HepG2 (cell line): ENCODE measurements around the gene CES5A. TPM values are rescaled to one million over a fixed set of nuclear protein-coding genes. Genes with fewer than 3 reads are reported as not detected.
A peak's percentile ranks its signal among the peaks of the same experiment; 100 is the strongest.

Experiments used
- ARID2 ChIP-seq: sonication (generic); formaldehyde crosslinking; IDR thresholded peaks from 2 replicates; pipeline ENCODE4 v1.8.1; 2022; ENCODE audit warnings: mild to moderate bottlenecking, missing genetic modification reagents, borderline replicate concordance
- ARNT ChIP-seq: fragments of 450-650 bp; IDR thresholded peaks from 2 replicates; pipeline ENCODE4 v1.6.1; 2017
- ATF7-NPFF ChIP-seq: sonication (generic); formaldehyde crosslinking; IDR thresholded peaks from 2 replicates; pipeline ENCODE4 v1.8.1; 2023; ENCODE audit warnings: mild to moderate bottlenecking, low read depth, missing genetic modification reagents, moderate library complexity
- CENPX ChIP-seq: sonication (generic); formaldehyde crosslinking; IDR thresholded peaks from 2 replicates; pipeline ENCODE4 v1.9.0; 2021; ENCODE audit warnings: mild to moderate bottlenecking, missing genetic modification reagents, moderate library complexity
- EP300 ChIP-seq, 3 experiments: sonication (generic) in 1 of 3; formaldehyde crosslinking in 1 of 3; IDR thresholded peaks; 2 replicates each; pipeline versions ENCODE4 v1.5.1 to v1.6.1; 2011 to 2020; ENCODE audit warnings: low read depth in 2 of 3, low read length in 2 of 3, borderline replicate concordance in 1 of 3, improper control_type of control experiment in 1 of 3, mild to moderate bottlenecking in 1 of 3, missing genetic modification reagents in 1 of 3, moderate library complexity in 1 of 3
- EZH2 ChIP-seq: conservative IDR thresholded peaks from 2 replicates; pipeline ENCODE4 v1.6.1; 2012; ENCODE audit warnings: mild to moderate bottlenecking, low read depth, low read length, moderate library complexity
- FOXA3 ChIP-seq: IDR thresholded peaks from 2 replicates; pipeline ENCODE4 v1.6.1; 2016; ENCODE audit warnings: missing genetic modification reagents, missing compliant biosample characterization
- GABPA ChIP-seq, 2 experiments: IDR thresholded peaks; 2 replicates each; pipeline ENCODE4 v1.6.1; 2011 to 2016; ENCODE audit warnings: low read depth in 2 of 2, low read length in 1 of 2, missing biosample characterization in 1 of 2, missing genetic modification characterization in 1 of 2
- GLMP ChIP-seq: sonication (generic); formaldehyde crosslinking; IDR thresholded peaks from 2 replicates; pipeline ENCODE4 v1.9.0; 2021; ENCODE audit warnings: missing genetic modification reagents, mild to moderate bottlenecking, borderline replicate concordance
- KDM5B ChIP-seq: sonication (generic); formaldehyde crosslinking; IDR thresholded peaks from 2 replicates; pipeline ENCODE4 v1.4.0; 2020; ENCODE audit warnings: missing genetic modification reagents, mild to moderate bottlenecking, borderline replicate concordance
- MAF1 ChIP-seq: sonication (generic); formaldehyde crosslinking; IDR thresholded peaks from 2 replicates; pipeline ENCODE4 v1.5.0; 2020; ENCODE audit warnings: missing genetic modification reagents, borderline replicate concordance
- MBNL3 ChIP-seq: fragments of 250-450 bp; sonication (Bioruptor Pico); conservative IDR thresholded peaks from 2 replicates; pipeline ENCODE4 v1.8.0; 2022; ENCODE audit warnings: mild to moderate bottlenecking, inconsistent platforms
- NR0B2 ChIP-seq: sonication (generic); formaldehyde crosslinking; IDR thresholded peaks from 2 replicates; pipeline ENCODE4 v1.4.0; 2020; ENCODE audit warnings: mild to moderate bottlenecking, missing genetic modification reagents
- POLR2AphosphoS2 ChIP-seq: IDR thresholded peaks from 2 replicates; pipeline ENCODE4 v1.6.1; 2011; ENCODE audit warnings: low read depth, low read length, improper control_type of control experiment
- RFX3 ChIP-seq: IDR thresholded peaks from 2 replicates; pipeline ENCODE4 v1.6.1; 2016; ENCODE audit warnings: missing biosample characterization, missing genetic modification reagents
- SNRNP70 ChIP-seq: fragments of 200-400 bp; formaldehyde crosslinking; IDR thresholded peaks from 2 replicates; pipeline ENCODE4 v1.6.1; 2017; ENCODE audit warnings: mild to moderate bottlenecking, low read depth, low read length, moderate library complexity
- TBP ChIP-seq: sonication (generic); formaldehyde crosslinking; IDR thresholded peaks from 2 replicates; pipeline ENCODE4 v1.5.0; 2020; ENCODE audit warnings: missing genetic modification reagents
- TBX3 ChIP-seq: fragments of 450-650 bp; IDR thresholded peaks from 2 replicates; pipeline ENCODE4 v1.6.1; 2017; ENCODE audit warnings: antibody characterized with exemption, mild to moderate bottlenecking, inconsistent platforms, borderline replicate concordance
- THYN1 ChIP-seq: sonication (generic); formaldehyde crosslinking; IDR thresholded peaks from 2 replicates; pipeline ENCODE4 v1.8.1; 2023; ENCODE audit warnings: low read depth, mild to moderate bottlenecking, moderate library complexity, missing genetic modification reagents, borderline replicate concordance
- YEATS4 ChIP-seq: sonication (generic); formaldehyde crosslinking; IDR thresholded peaks from 2 replicates; pipeline ENCODE4 v1.4.0; 2020; ENCODE audit warnings: missing genetic modification reagents, borderline replicate concordance
- ZNF17 ChIP-seq: sonication (generic); formaldehyde crosslinking; IDR thresholded peaks from 2 replicates; pipeline ENCODE4 v1.5.0; 2020; ENCODE audit warnings: mild to moderate bottlenecking, missing genetic modification reagents
- ZNF33B ChIP-seq: sonication (generic); formaldehyde crosslinking; IDR thresholded peaks from 2 replicates; pipeline ENCODE4 v1.5.1; 2020; ENCODE audit warnings: mild to moderate bottlenecking, missing genetic modification reagents
- ZNF34 ChIP-seq: sonication (generic); formaldehyde crosslinking; IDR thresholded peaks from 2 replicates; pipeline ENCODE4 v1.4.0; 2020; ENCODE audit warnings: mild to moderate bottlenecking, missing genetic modification reagents, borderline replicate concordance
- ZNF441 ChIP-seq: sonication (generic); formaldehyde crosslinking; IDR thresholded peaks from 2 replicates; pipeline ENCODE4 v1.7.0; 2021; ENCODE audit warnings: missing genetic modification reagents, borderline replicate concordance
- ZNF580 ChIP-seq: IDR thresholded peaks from 2 replicates; pipeline ENCODE4 v1.6.1; 2016; ENCODE audit warnings: low read depth, borderline replicate concordance
- ZNF790 ChIP-seq: sonication (generic); formaldehyde crosslinking; IDR thresholded peaks from 2 replicates; pipeline ENCODE4 v1.8.0; 2022; ENCODE audit warnings: missing genetic modification reagents, mild to moderate bottlenecking, borderline replicate concordance
- ZSCAN12 ChIP-seq: sonication (generic); formaldehyde crosslinking; IDR thresholded peaks from 2 replicates; pipeline ENCODE4 v1.9.0; 2021; ENCODE audit warnings: mild to moderate bottlenecking, missing genetic modification reagents
- polyA plus RNA-seq, 8 experiments: library from polyadenylated mRNA; depleted of rRNA in 3 of 8; stranded (reverse) in 7 of 8; unstranded in 1 of 8; fragments of >200 nt; fragmentation: Illumina TruSeq in 4 of 8; extraction: Trizol in 4 of 8; gene quantifications; 2 replicates each; pipeline versions ENCODE4 v1.2.1 to v1.2.3, GENCODE V29; 2011 to 2016; ENCODE audit warnings: low read depth in 4 of 8, missing spikeins in 1 of 8, mixed read lengths in 1 of 8; ENCODE audit not compliant: insufficient read depth in 1 of 8
- total RNA-seq, 5 experiments: library from RNA; depleted of rRNA; stranded (reverse); fragments of >200 nt; fragmentation: Illumina TruSeq; extraction: Trizol; gene quantifications; 2 replicates each; pipeline ENCODE4 v1.2.3, GENCODE V29; 2016; ENCODE audit warnings: low read depth in 1 of 5

Gene CES5A
- total and polyA plus RNA-seq, 2 of the 13 experiments (the other 11 are each of a cell fraction or from before 2014, with no cell fraction given) = not detected

DNA sequence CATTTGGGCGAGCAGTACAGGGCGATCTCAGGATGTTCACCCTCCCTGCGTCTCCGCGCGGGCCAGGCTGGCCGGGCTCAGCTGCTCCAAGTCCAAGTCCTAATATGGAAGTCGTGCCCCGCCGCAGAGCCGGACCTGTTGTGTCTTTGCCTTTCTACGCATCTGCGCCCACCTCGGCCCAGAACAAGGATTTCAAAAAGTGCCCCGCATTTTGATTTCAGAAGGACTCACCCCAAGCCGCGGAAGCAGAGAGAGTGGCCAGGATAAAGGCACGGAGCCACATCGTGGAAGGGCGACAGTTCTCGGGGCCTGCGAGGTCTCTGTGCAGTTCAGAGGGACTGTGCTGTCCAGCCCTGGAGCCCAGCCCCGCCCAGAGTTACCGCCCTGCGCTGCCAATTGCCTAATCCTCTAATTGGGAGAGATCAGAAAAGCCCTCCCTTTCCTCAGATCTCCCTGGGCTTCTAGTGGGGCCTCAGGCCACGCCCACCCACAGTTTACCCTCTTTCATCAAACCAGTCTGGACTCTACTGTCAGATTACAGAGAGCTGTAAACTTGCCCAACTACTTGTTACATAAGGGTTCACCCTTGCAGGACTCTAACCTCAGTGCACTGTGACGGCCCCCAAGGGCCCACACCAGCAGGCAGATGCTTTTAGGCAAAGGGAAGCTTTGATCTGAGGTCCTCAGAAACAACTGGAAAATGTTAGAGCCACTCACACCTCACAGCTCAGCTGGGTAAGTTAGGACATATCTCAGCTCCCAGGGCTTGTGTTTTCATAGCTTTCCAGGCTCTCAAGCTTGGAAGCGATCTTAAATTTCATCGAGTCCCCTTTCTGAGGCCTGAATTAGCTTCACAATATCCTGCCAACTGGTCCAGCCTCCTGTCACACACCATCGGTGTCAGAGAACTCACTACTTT, 42.1 kb downstream of the CES5A start, which contains the start of gene CES1 (continued):
- peak; percentile 71; the same call in 1 of the 2 replicates for TF ChIP-seq ZNF441 (CRISPR knock-in tag)
- peak; percentile 79; the same call in 1 of the 2 replicates for TF ChIP-seq FOXA3 (CRISPR knock-in tag)
- TF ChIP-seq MBNL3 (CRISPR knock-in tag) = no peak
- TF ChIP-seq ARID2 (CRISPR knock-in tag) = 0 out of 2 replicates have a peak, but pooled peaks have one; percentile 21
- no peak for TF ChIP-seq ZSCAN12 (CRISPR knock-in tag)
- TF ChIP-seq ZNF17 (CRISPR knock-in tag) = no peak
- TF ChIP-seq ARNT = no peak
- no peak for TF ChIP-seq ZNF580 (CRISPR knock-in tag)
- TF ChIP-seq ZNF34 (CRISPR knock-in tag) = 0 out of 2 replicates have a peak, but pooled peaks have one; percentile 65
- no peak for TF ChIP-seq CENPX (CRISPR knock-in tag)
- TF ChIP-seq SNRNP70 = no peak
- TF ChIP-seq POLR2AphosphoS2 = no peak
- TF ChIP-seq TBP (CRISPR knock-in tag) = no peak
- peak; percentile 55; the same call in 1 of the 2 replicates for TF ChIP-seq ATF7-NPFF (CRISPR knock-in tag)
- peak in 1 of 2 experiments; percentile 82; a peak in 2 of 4 replicates for TF ChIP-seq EP300 (IDR thresholded peaks at IDR 0.05; ENCODE audit: low read depth in 2 of 2, low read length in 2 of 2)
- TF ChIP-seq EP300 (CRISPR knock-in tag; IDR thresholded peaks at IDR 0.05; ENCODE audit: borderline replicate concordance) = peak; percentile 71
- no peak for TF ChIP-seq EZH2
- TF ChIP-seq GLMP (CRISPR knock-in tag) = no peak
- peak; percentile 16; the same call in 1 of the 2 replicates for TF ChIP-seq YEATS4 (CRISPR knock-in tag)
- TF ChIP-seq RFX3 (CRISPR knock-in tag) = no peak
- TF ChIP-seq ZNF790 (CRISPR knock-in tag) = no peak
- TF ChIP-seq ZNF33B (CRISPR knock-in tag) = no peak; the same call in 1 of the 2 replicates
- TF ChIP-seq MAF1 (CRISPR knock-in tag) = no peak
- no peak for TF ChIP-seq GABPA (IDR thresholded peaks at IDR 0.05; ENCODE audit: low read depth, low read length)
- TF ChIP-seq GABPA (CRISPR knock-in tag; IDR thresholded peaks at IDR 0.05; ENCODE audit: low read depth) = peak; percentile 28; the same call in 1 of the 2 replicates
- TF ChIP-seq THYN1 = no peak
- peak; percentile 68; the same call in 1 of the 2 replicates for TF ChIP-seq TBX3
- TF ChIP-seq KDM5B (CRISPR knock-in tag) = peak; percentile 74
- 0 out of 2 replicates have a peak, but pooled peaks have one; percentile 50 for TF ChIP-seq NR0B2
